SK-N-SH (cell line): ENCODE data around the gene ST7. TPM values are rescaled to one million over a fixed set of nuclear protein-coding genes. Genes with fewer than 3 reads are reported as not detected.

Experiments
- CTCF ChIA-PET: fragments of 300-600, 350-600 bp; formaldehyde crosslinking; extraction: SDS; loops from one replicate; lab custom pipeline; 2021; lab: Yijun Ruan, JAX
- POLR2A ChIA-PET: fragments of 350-600 bp; sonication (Branson Sonifier 250); formaldehyde crosslinking; extraction: SDS; loops from one replicate; lab custom pipeline; 2020; ENCODE audit warnings: antibody characterized with exemption, inconsistent platforms; lab: Yijun Ruan, JAX
- DNase-seq: peaks from one replicate; pipeline ENCODE4 v3.0.0; 2012
- H2AFZ ChIP-seq: fragments of 200-600 bp; sonication (generic); 2 replicates; pipeline ENCODE4 v1.8.1; 2016; ENCODE audit warnings: antibody characterized with exemption, mild to moderate bottlenecking, low read depth
- H3F3A ChIP-seq: fragments of 200-600 bp; sonication (generic); replicated peaks from 2 replicates; pipeline ENCODE3; 2016; ENCODE audit warnings: antibody characterized with exemption, mild to moderate bottlenecking; ENCODE audit not compliant: insufficient read depth
- H3K27ac ChIP-seq, 2 experiments: fragments of 200-500 bp in 1 of 2; fragments of 200-600 bp in 1 of 2; sonication (Bioruptor generic) in 1 of 2; sonication (generic), shearing (Covaris generic) in 1 of 2; 2 replicates each; pipeline versions ENCODE4 v1.5.1 to v1.6.1; 2014 to 2016; ENCODE audit warnings: low read depth in 2 of 2, inconsistent platforms in 1 of 2, low read length in 1 of 2, mild to moderate bottlenecking in 1 of 2, mixed read lengths in 1 of 2
- H3K27me3 ChIP-seq: fragments of 200-600 bp; sonication (generic), shearing (Covaris generic); 2 replicates; pipeline ENCODE4 v1.6.1; 2016; ENCODE audit warnings: mixed run types; ENCODE audit not compliant: insufficient read depth
- H3K36me3 ChIP-seq, 2 experiments: fragments of 200-500 bp in 1 of 2; fragments of 200-600 bp in 1 of 2; sonication (Bioruptor generic) in 1 of 2; sonication (generic) in 1 of 2; replicated peaks in 1 of 2; 2 replicates each; pipeline versions ENCODE3 to v1.5.1; 2014 to 2016; ENCODE audit warnings: low read length in 1 of 2, mild to moderate bottlenecking in 1 of 2; ENCODE audit not compliant: insufficient read depth in 2 of 2, control insufficient read depth in 1 of 2
- H3K4me1 ChIP-seq, 2 experiments: fragments of 200-500 bp in 1 of 2; fragments of 200-600 bp in 1 of 2; sonication (Bioruptor generic) in 1 of 2; sonication (generic), shearing (Covaris generic) in 1 of 2; 2 replicates each; pipeline versions ENCODE4 v1.5.1 to v1.6.1; 2014 to 2016; ENCODE audit warnings: low read depth in 1 of 2, low read length in 1 of 2, mixed run types in 1 of 2; ENCODE audit not compliant: insufficient read depth in 2 of 2, control insufficient read depth in 1 of 2
- H3K4me2 ChIP-seq: fragments of 200-600 bp; sonication (generic), shearing (Covaris generic); 2 replicates; pipeline ENCODE4 v1.6.1; 2017; ENCODE audit warnings: mixed run types
- H3K4me3 ChIP-seq, 2 experiments: fragments of 200-500 bp in 1 of 2; fragments of 200-600 bp in 1 of 2; sonication (Bioruptor generic) in 1 of 2; sonication (generic), shearing (Covaris generic) in 1 of 2; 2 replicates each; pipeline versions ENCODE4 v1.5.1 to v1.8.1; 2014 to 2016; ENCODE audit warnings: low read depth in 2 of 2, inconsistent platforms in 1 of 2, low read length in 1 of 2, mild to moderate bottlenecking in 1 of 2, mixed read lengths in 1 of 2, moderate library complexity in 1 of 2
- H3K79me2 ChIP-seq: fragments of 200-600 bp; sonication (generic); 2 replicates; pipeline ENCODE4 v1.8.1; 2017; ENCODE audit warnings: mild to moderate bottlenecking; ENCODE audit not compliant: insufficient read depth
- H3K9ac ChIP-seq: fragments of 200-600 bp; sonication (generic); 2 replicates; pipeline ENCODE4 v1.6.1; 2017; ENCODE audit warnings: mixed run types
- H3K9me2 ChIP-seq: fragments of 200-600 bp; sonication (generic); 2 replicates; pipeline ENCODE4 v1.6.1; 2017; ENCODE audit warnings: mixed run types
- H3K9me3 ChIP-seq: fragments of 200-600 bp; sonication (generic); 2 replicates; pipeline ENCODE4 v1.6.1; 2017; ENCODE audit warnings: mixed run types, mild to moderate bottlenecking, moderate library complexity
- H4K20me1 ChIP-seq: fragments of 200-600 bp; sonication (generic); 2 replicates; pipeline ENCODE4 v1.6.1; 2017; ENCODE audit warnings: mild to moderate bottlenecking, mixed run types; ENCODE audit not compliant: insufficient read depth
- CHD2 ChIP-seq: fragments of 150-350 bp; IDR thresholded peaks from 2 replicates; pipeline ENCODE4 v1.6.1; 2018; ENCODE audit warnings: low read length; ENCODE audit not compliant: partially characterized antibody
- ELF1 ChIP-seq: IDR thresholded peaks from 2 replicates; pipeline ENCODE4 v1.4.0; 2012
- FOSL2 ChIP-seq: IDR thresholded peaks from 2 replicates; pipeline ENCODE4 v1.4.0; 2012; ENCODE audit warnings: low read depth, mild to moderate bottlenecking, moderate library complexity, borderline replicate concordance
- NFIC ChIP-seq: IDR thresholded peaks from 2 replicates; pipeline ENCODE4 v1.4.0; 2012; ENCODE audit warnings: borderline replicate concordance
- NRF1 ChIP-seq: IDR thresholded peaks from 2 replicates; pipeline ENCODE4 v1.6.1; 2012; ENCODE audit warnings: low read depth, mild to moderate bottlenecking, low read length
- RCOR1 ChIP-seq: fragments of 150-350 bp; IDR thresholded peaks from 2 replicates; pipeline ENCODE4 v1.6.1; 2017; ENCODE audit warnings: antibody characterized with exemption, low read length
- TAF1 ChIP-seq: IDR thresholded peaks from 2 replicates; pipeline ENCODE4 v1.6.1; 2012; ENCODE audit warnings: low read depth, mild to moderate bottlenecking, low read length, moderate library complexity, borderline replicate concordance
- WGBS: methylation state at CpG from one replicate; pipeline ENCODE4 v1.1.6; 2017; ENCODE audit warnings: low lambda C conversion rate; 5-methylcytosine and 5-hydroxymethylcytosine counted together
- polyA plus RNA-seq, 3 experiments: library from polyadenylated mRNA; depleted of rRNA; stranded (reverse); fragments of >200 nt; gene quantifications; 2 replicates each; pipeline ENCODE4 v1.2.3, GENCODE V29; 2012
- TF ChIP-seq, protein P1 (sequence below): IDR thresholded peaks from 2 replicates; pipeline ENCODE4 v1.6.1; 2012; ENCODE audit warnings: mild to moderate bottlenecking, low read depth, low read length, moderate library complexity

The ST7 gene
- polyA plus RNA-seq, 1 of the 3 experiments (the other 2 are of a cell fraction): 23.5 TPM

DNA sequence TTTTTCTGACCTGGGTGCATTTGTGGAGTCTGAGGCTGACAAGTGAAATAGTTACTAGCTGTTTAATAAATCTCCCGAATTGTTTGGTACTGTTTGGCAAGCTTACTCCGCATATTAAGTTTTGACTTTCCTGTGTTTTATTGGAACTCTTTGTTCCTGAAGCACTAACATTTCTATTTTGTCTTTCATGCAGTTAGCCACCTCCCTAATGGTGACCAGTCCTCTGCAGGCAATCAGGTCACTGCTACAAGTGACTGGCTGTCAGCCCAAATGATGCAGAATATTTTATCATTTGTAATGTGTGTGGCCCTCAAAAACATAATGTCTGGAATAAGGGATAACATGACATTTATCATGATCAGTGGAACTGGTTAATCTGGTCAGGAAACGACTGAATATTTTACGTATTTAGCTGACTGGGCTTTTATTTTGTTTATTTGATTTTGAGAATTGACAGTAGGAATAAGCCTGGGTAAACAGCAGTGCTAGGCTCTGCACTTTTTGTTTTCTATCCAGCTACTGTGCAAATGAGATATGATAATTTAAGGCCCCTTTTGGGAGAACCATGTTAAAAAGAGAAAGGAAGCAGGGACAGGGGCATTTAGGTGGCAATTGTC lies 82.9 kb downstream of the ST7 start:
- peak overlapping the region in 1 of 2 experiments; percentile 43; a peak in 2 of 4 replicates for H3K27ac ChIP-seq
- peaks cover 0 to 2% of the 10 kb centered on the region in 2 experiments for H3K36me3 ChIP-seq
- 82% methylated on average over 4 of the region's 4 CpGs for WGBS
- no peak overlapping the region for H3K9ac ChIP-seq
- peaks cover 8% of the 10 kb centered on the region; the same call in 1 of the 2 replicates for H3K79me2 ChIP-seq
- no peak overlapping the region for H3K4me2 ChIP-seq
- DNase-seq: no peak
- no peaks in the 10 kb centered on the region for H4K20me1 ChIP-seq
- no peaks in the 10 kb centered on the region for H3K9me2 ChIP-seq
- no peaks in the 10 kb centered on the region for H3K27me3 ChIP-seq
- H3K4me3 ChIP-seq: no peak overlapping the region
- H3K9me3 ChIP-seq: no peaks in the 10 kb centered on the region
- H2AFZ ChIP-seq: no peak overlapping the region
- CTCF ChIA-PET: interaction anchor here (0.6 to 3.8 kb wide), 13 partner anchors 10 to 106 kb away, joined by 3 to 21 read pairs (median 4); no protein-coding TSS in a partner anchor
- POLR2A ChIA-PET: no interaction called here
- H3F3A ChIP-seq: peaks cover 3% of the 10 kb centered on the region
- TF ChIP-seq NFIC (no peak), NRF1 (no peak)
- TF ChIP-seq, protein P1, sequence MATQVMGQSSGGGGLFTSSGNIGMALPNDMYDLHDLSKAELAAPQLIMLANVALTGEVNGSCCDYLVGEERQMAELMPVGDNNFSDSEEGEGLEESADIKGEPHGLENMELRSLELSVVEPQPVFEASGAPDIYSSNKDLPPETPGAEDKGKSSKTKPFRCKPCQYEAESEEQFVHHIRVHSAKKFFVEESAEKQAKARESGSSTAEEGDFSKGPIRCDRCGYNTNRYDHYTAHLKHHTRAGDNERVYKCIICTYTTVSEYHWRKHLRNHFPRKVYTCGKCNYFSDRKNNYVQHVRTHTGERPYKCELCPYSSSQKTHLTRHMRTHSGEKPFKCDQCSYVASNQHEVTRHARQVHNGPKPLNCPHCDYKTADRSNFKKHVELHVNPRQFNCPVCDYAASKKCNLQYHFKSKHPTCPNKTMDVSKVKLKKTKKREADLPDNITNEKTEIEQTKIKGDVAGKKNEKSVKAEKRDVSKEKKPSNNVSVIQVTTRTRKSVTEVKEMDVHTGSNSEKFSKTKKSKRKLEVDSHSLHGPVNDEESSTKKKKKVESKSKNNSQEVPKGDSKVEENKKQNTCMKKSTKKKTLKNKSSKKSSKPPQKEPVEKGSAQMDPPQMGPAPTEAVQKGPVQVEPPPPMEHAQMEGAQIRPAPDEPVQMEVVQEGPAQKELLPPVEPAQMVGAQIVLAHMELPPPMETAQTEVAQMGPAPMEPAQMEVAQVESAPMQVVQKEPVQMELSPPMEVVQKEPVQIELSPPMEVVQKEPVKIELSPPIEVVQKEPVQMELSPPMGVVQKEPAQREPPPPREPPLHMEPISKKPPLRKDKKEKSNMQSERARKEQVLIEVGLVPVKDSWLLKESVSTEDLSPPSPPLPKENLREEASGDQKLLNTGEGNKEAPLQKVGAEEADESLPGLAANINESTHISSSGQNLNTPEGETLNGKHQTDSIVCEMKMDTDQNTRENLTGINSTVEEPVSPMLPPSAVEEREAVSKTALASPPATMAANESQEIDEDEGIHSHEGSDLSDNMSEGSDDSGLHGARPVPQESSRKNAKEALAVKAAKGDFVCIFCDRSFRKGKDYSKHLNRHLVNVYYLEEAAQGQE: no peak
- peaks cover 0 to 22% of the 10 kb centered on the region in 2 experiments; a peak in 3 of 4 replicates for H3K4me1 ChIP-seq

DNA sequence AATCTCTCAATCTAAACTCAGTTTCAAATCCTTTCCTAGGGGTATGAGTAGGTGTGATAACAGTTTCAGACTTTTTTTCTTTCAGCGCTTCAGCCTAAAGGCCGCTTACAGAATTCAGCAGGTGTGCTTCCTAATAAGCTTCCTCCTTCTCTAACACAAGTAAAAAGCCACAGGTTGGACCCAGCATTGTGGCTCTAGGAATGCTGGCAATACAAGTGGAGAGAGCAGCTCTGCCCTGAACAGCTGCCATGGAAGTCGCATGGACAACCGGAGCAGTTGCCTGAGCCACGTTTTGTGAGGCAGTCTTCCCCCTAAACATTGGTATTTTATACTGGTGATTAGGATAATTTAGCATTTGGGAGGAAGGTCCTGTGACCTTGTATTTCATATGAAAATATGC lies 83.5 kb downstream of the ST7 start:
- Histone ChIP-seq H3K4me3 (no peak overlapping the region), H3K27me3 (no peaks in the 10 kb centered on the region), H3K9me2 (no peaks in the 10 kb centered on the region), H3K27ac (no peak overlapping the region), H3K4me1 (peaks cover 0 to 22% of the 10 kb centered on the region in 2 experiments; a peak in 3 of 4 replicates), H3F3A (peaks cover 3% of the 10 kb centered on the region), H3K9me3 (0 out of 2 replicates have a peak, but pooled peaks cover under 1% of the 10 kb centered on the region), H3K4me2 (no peak overlapping the region), H3K9ac (no peak overlapping the region), H2AFZ (no peak overlapping the region), H4K20me1 (no peaks in the 10 kb centered on the region), H3K79me2 (peaks cover 8% of the 10 kb centered on the region; the same call in 1 of the 2 replicates), H3K36me3 (peaks cover 2 to 3% of the 10 kb centered on the region in 2 experiments)
- TF ChIP-seq RCOR1: no peak
- no peak for TF ChIP-seq TAF1
- TF ChIP-seq CHD2: no peak
- TF ChIP-seq ELF1: no peak
- TF ChIP-seq FOSL2: no peak
- ChIA-PET CTCF (interaction anchor here (0.6 to 3.8 kb wide), 9 partner anchors 9 to 106 kb away, joined by 3 to 21 read pairs (median 4); no protein-coding TSS in a partner anchor), POLR2A (no interaction called here)
- 98% methylated on average over 5 of the region's 5 CpGs for WGBS
- no peak for DNase-seq
